Measurements from ENCODE around the gene CPEB2.

CPEB2 gene

DNA sequence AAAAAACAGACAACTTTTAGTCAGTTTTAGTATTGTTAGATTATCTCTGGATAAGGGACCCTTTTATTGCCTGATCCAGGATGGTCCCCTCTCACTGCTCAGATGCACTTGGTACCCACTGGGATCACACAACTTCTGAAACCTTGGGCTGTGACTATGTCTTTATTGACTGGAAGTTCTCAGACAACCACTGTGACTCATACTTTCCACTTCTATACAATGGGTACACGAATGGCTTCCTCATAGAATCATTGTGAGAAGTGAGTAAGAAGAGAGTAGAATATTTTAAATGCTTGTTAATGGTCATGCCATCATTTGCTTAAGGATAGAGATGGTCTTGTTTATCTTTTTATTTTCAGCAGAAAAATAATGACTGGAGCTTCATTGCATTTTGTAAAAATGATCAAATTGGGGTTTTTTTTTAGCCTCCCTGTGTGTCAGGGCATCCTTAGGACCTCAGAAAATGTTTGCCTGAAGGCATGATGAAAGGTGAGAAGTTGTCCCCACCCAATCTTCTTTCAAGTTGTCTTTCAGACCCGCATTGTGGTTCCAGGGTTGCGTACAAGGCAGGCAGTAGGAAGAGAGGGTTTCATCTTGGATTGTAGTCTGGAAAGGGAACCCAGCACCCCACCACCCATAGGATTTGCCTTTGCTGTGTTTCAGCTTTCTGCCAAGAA, 115.1 kb downstream of the CPEB2 start:
- Histone ChIP-seq H3K36me3 (ENCODE audit: control insufficient read depth in 2 of 2, insufficient read depth in 2 of 2, low read length in 2 of 2) (no peaks in the 10 kb centered on the region), H3K4me1 (ENCODE audit: control insufficient read depth, insufficient read depth, low read length) (no peaks in the 10 kb centered on the region), H3K4me3 (ENCODE audit: low read length in 2 of 2) (no peak overlapping the region), H3K27ac (ENCODE audit: low read length) (no peak overlapping the region), H3K9me3 (ENCODE audit: control insufficient read depth in 2 of 2, low read length in 2 of 2) (no peaks in the 10 kb centered on the region), H3K27me3 (ENCODE audit: control insufficient read depth in 1 of 2, insufficient read depth in 2 of 2, low read length in 2 of 2) (no peaks in the 10 kb centered on the region), H3K9ac (ENCODE audit: low read length in 2 of 2) (no peak overlapping the region)

DNA sequence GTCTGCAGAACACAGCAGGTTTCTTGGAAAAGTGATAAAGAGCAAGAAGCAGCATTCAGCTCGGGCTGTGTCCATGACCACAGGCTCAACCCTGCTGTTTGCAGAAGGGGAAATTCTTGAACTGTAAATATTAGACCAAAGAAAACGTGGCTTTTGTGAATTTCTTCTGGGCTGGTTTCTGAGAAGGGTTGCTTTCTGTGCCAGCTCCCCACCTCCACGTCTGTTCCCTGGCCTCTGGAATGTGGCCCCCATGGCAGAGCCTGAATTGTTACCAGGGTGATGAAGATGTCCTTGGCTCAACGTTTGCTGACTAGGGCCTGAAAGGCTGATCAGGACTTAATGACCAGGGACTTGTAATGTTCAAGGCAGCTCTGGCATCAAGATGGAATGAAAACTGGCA, 116.0 kb downstream of the CPEB2 start:
- Histone ChIP-seq H3K9ac (ENCODE audit: low read length in 2 of 2) (no peak overlapping the region), H3K27ac (ENCODE audit: low read length) (no peak overlapping the region), H3K36me3 (ENCODE audit: control insufficient read depth in 2 of 2, insufficient read depth in 2 of 2, low read length in 2 of 2) (no peaks in the 10 kb centered on the region), H3K4me3 (ENCODE audit: low read length in 2 of 2) (no peak overlapping the region), H3K4me1 (ENCODE audit: control insufficient read depth, insufficient read depth, low read length) (no peaks in the 10 kb centered on the region), H3K9me3 (ENCODE audit: control insufficient read depth in 2 of 2, low read length in 2 of 2) (no peaks in the 10 kb centered on the region), H3K27me3 (ENCODE audit: control insufficient read depth in 1 of 2, insufficient read depth in 2 of 2, low read length in 2 of 2) (no peaks in the 10 kb centered on the region)

All from stomach smooth muscle (tissue), 2 donors.